ENCODE measurements around the gene ETV4.
A peak's percentile ranks its signal among the peaks of the same experiment; 100 is the strongest.

The ETV4 gene

GRCh38 chr17:43546319-43547188 lies at the start of gene ETV4:
TSS of gene ETV4 (minus strand) at chr17:43546340. CDS start at chr17:43545617, 723 bp downstream.
- DNase-seq (ENCODE audit: low spot score): peak; percentile 94

- DNase-seq (ENCODE audit: low spot score): no peak
Measured at GRCh38 chr17:43595466-43595865, 49.3 kb upstream of the ETV4 start.

- peak; percentile 93 for DNase-seq (ENCODE audit: low spot score)
Measured at GRCh38 chr17:43591779-43592562, 45.8 kb upstream of the ETV4 start.

- no peak for DNase-seq (ENCODE audit: low spot score)
Measured at GRCh38 chr17:43591001-43591400, 44.9 kb upstream of the ETV4 start.

- DNase-seq (ENCODE audit: low spot score): no peak
Measured at GRCh38 chr17:43588664-43589435, 42.7 kb upstream of the ETV4 start.

GRCh38 chr17:43588121-43588520 lies 42.0 kb upstream of the ETV4 start:
- no peak for DNase-seq (ENCODE audit: low spot score)

GRCh38 chr17:43587647-43588046 lies 41.5 kb upstream of the ETV4 start:
- no peak for DNase-seq (ENCODE audit: low spot score)

- no peak for DNase-seq (ENCODE audit: low spot score)
Measured at GRCh38 chr17:43584666-43585102, 38.5 kb upstream of the ETV4 start.

GRCh38 chr17:43583332-43583731 lies 37.2 kb upstream of the ETV4 start:
- DNase-seq (ENCODE audit: low spot score): no peak

- DNase-seq (ENCODE audit: low spot score): no peak
Measured at GRCh38 chr17:43581613-43582012, 35.5 kb upstream of the ETV4 start.

- DNase-seq (ENCODE audit: low spot score): no peak
Measured at GRCh38 chr17:43581130-43581529, 35.0 kb upstream of the ETV4 start.

GRCh38 chr17:43579566-43580140 lies 33.5 kb upstream of the ETV4 start:
- no peak for DNase-seq (ENCODE audit: low spot score)

- DNase-seq (ENCODE audit: low spot score): no peak
Measured at GRCh38 chr17:43578699-43579565, 32.8 kb upstream of the ETV4 start.

- DNase-seq (ENCODE audit: low spot score): no peak
Measured at GRCh38 chr17:43578404-43578698, 32.2 kb upstream of the ETV4 start.

GRCh38 chr17:43577664-43578403 lies 31.7 kb upstream of the ETV4 start:
- no peak for DNase-seq (ENCODE audit: low spot score)

- DNase-seq (ENCODE audit: low spot score): peak; percentile 82
Measured at GRCh38 chr17:43576563-43577229, 30.6 kb upstream of the ETV4 start.

- DNase-seq (ENCODE audit: low spot score): no peak
Measured at GRCh38 chr17:43574896-43575525, 28.9 kb upstream of the ETV4 start.

GRCh38 chr17:43574348-43574747 lies 28.2 kb upstream of the ETV4 start:
- DNase-seq (ENCODE audit: low spot score): no peak

GRCh38 chr17:43573579-43574321 lies 27.6 kb upstream of the ETV4 start:
- DNase-seq (ENCODE audit: low spot score): no peak

All from left forelimb (tissue), 1 donor.